Endodermal cell (in vitro differentiated cells): ENCODE measurements around the gene ARHGEF9. TPM values are rescaled to one million over a fixed set of nuclear protein-coding genes. Genes with fewer than 3 reads are reported as not detected.

ENCODE experiments used
- DNase-seq: peaks from one replicate; pipeline ENCODE4 v3.0.0-alpha.2; 2017
- H3K27ac ChIP-seq: 2 replicates; pipeline ENCODE4 v1.5.1; 2013; ENCODE audit warnings: mild to moderate bottlenecking, low read depth, low read length, moderate library complexity
- H3K27me3 ChIP-seq: 2 replicates; pipeline ENCODE4 v1.6.1; 2013; ENCODE audit warnings: mild to moderate bottlenecking, low read length, moderate library complexity; ENCODE audit not compliant: insufficient read depth, control insufficient read depth, poor library complexity, severe bottlenecking
- H3K36me3 ChIP-seq: 2 replicates; pipeline ENCODE4 v1.7.0; 2013; ENCODE audit warnings: mild to moderate bottlenecking, low read length, moderate library complexity; ENCODE audit not compliant: control insufficient read depth, insufficient read depth
- H3K4me1 ChIP-seq: one replicate; pipeline ENCODE4 v1.7.0; 2013; ENCODE audit warnings: low read length; ENCODE audit not compliant: control insufficient read depth, insufficient read depth
- H3K4me3 ChIP-seq: 2 replicates; pipeline ENCODE4 v1.5.1; 2013; ENCODE audit warnings: mild to moderate bottlenecking, low read length, moderate library complexity
- H3K9ac ChIP-seq: 2 replicates; pipeline ENCODE4 v1.6.1; 2013; ENCODE audit warnings: mild to moderate bottlenecking, low read length, moderate library complexity; ENCODE audit not compliant: poor library complexity, severe bottlenecking; ENCODE audit errors: extremely low read depth
- H3K9me3 ChIP-seq: 2 replicates; pipeline ENCODE4 v1.6.1; 2013; ENCODE audit warnings: mild to moderate bottlenecking, low read length, moderate library complexity; ENCODE audit not compliant: control insufficient read depth
- H3K27ac Mint-ChIP-seq: 2 replicates; pipeline ENCODE4 v1.8.0; 2020; ENCODE audit warnings: mixed read lengths
- H3K27me3 Mint-ChIP-seq: 2 replicates; pipeline ENCODE4 v1.8.0; 2021; ENCODE audit warnings: mild to moderate bottlenecking, mixed read lengths; ENCODE audit not compliant: insufficient read depth
- H3K36me3 Mint-ChIP-seq: 2 replicates; pipeline ENCODE4 v1.8.0; 2020; ENCODE audit warnings: low read depth, mixed read lengths
- H3K4me1 Mint-ChIP-seq: 2 replicates; pipeline ENCODE4 v1.8.0; 2020; ENCODE audit warnings: mixed read lengths
- H3K4me3 Mint-ChIP-seq: 2 replicates; pipeline ENCODE4 v1.8.0; 2020; ENCODE audit warnings: mild to moderate bottlenecking, moderate library complexity, mixed read lengths
- H3K9me3 Mint-ChIP-seq: 2 replicates; pipeline ENCODE4 v1.8.0; 2020; ENCODE audit warnings: mild to moderate bottlenecking, mixed read lengths
- WGBS, 2 experiments: methylation state at CpG; one replicate each; pipeline versions ENCODE4 v1.1.5 to v1.1.7; 2013; ENCODE audit warnings: missing lambda C conversion rate in 2 of 2, mixed read lengths in 1 of 2; ENCODE audit not compliant: insufficient coverage in 1 of 2, insufficient read length in 1 of 2; 5-methylcytosine and 5-hydroxymethylcytosine counted together
- total RNA-seq, 2 donors: library from RNA; stranded (reverse); fragmentation: NEBNext Ultra II Directional in 1 of 2; extraction: Animal tissue kit (Norgen Biotek cat#: 25700) in 1 of 2; gene quantifications; 2 replicates in 1 of 2; 3 replicates in 1 of 2; pipeline ENCODE4 v1.2.1, GENCODE V29; 2021
- TF ChIP-seq, protein P1 (sequence below): fragments of 200-600 bp; sonication (generic); conservative IDR thresholded peaks from 2 replicates; pipeline ENCODE4 v1.5.0; 2021; ENCODE audit warnings: antibody characterized with exemption, mild to moderate bottlenecking

ARHGEF9 gene
- total RNA-seq, 2 donors from 2014 or later, result 12.2 to 16.8 TPM

DNA sequence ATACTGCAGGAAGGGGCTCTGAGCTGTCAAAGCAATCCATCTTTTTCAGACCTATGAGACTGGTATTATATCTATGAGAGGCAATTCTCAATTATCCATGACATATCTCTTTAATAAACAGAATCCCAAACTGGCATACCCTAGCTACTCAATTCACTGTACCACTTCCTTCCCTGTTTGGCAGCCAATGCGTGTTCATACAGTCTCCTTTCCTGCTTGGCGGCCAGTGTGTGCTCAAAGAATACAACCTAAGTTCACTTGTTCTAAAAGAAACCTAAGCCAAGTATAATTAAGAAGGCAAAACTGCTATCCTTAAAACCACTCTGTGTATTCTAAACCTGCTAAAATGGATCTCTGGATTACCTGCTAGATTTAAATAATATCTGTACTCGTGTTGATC, 38.3 kb downstream of the ARHGEF9 start:
- no peaks in the 10 kb centered on the region for H3K9me3 ChIP-seq
- H3K27me3 Mint-ChIP-seq, result peaks cover 2% of the 10 kb centered on the region

DNA sequence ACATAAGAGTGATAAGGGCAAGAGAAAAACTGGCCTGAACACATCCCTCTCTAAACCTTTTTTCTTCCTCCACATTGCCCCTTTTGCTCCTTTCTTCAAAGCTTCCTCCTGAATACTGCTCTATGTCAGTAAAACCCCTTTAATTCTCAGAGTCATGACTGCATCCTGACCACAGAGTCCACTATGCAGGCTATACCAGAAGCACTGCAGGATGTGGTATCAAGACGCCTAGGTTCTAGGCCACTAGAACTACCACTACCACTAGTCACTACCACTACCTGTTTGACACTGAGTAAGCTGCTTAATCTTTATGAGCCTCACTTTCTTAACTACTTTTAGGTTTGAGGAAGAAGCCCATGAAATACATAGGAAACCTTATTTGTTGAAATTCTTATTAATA, 38.7 kb downstream of the ARHGEF9 start:
- Mint-ChIP-seq H3K36me3 (no peaks in the 10 kb centered on the region), H3K4me3 (no peak overlapping the region), H3K9me3 (peaks cover 63% of the 10 kb centered on the region), H3K27ac (no peak overlapping the region), H3K27me3 (peaks cover 2% of the 10 kb centered on the region), H3K4me1 (peaks cover 4% of the 10 kb centered on the region)
- Histone ChIP-seq H3K36me3 (no peaks in the 10 kb centered on the region), H3K4me1 (no peaks in the 10 kb centered on the region), H3K9me3 (no peaks in the 10 kb centered on the region), H3K27me3 (no peaks in the 10 kb centered on the region), H3K4me3 (no peak overlapping the region), H3K27ac (no peak overlapping the region), H3K9ac (no peak overlapping the region)
- 86% methylated on average over 1 of the region's 1 CpG; no CpG with 5 or more reads in 1 of the 2 experiments for WGBS, 2 experiments
- TF ChIP-seq, protein P1, sequence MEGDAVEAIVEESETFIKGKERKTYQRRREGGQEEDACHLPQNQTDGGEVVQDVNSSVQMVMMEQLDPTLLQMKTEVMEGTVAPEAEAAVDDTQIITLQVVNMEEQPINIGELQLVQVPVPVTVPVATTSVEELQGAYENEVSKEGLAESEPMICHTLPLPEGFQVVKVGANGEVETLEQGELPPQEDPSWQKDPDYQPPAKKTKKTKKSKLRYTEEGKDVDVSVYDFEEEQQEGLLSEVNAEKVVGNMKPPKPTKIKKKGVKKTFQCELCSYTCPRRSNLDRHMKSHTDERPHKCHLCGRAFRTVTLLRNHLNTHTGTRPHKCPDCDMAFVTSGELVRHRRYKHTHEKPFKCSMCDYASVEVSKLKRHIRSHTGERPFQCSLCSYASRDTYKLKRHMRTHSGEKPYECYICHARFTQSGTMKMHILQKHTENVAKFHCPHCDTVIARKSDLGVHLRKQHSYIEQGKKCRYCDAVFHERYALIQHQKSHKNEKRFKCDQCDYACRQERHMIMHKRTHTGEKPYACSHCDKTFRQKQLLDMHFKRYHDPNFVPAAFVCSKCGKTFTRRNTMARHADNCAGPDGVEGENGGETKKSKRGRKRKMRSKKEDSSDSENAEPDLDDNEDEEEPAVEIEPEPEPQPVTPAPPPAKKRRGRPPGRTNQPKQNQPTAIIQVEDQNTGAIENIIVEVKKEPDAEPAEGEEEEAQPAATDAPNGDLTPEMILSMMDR, result no peak
- no peak for DNase-seq

More for the DNA sequence above, 38.3 kb downstream of the ARHGEF9 start:
- Histone ChIP-seq H3K36me3 (no peaks in the 10 kb centered on the region), H3K4me3 (no peak overlapping the region), H3K9ac (no peak overlapping the region), H3K4me1 (no peaks in the 10 kb centered on the region), H3K27ac (no peak overlapping the region), H3K27me3 (no peaks in the 10 kb centered on the region)
- Mint-ChIP-seq H3K9me3 (peaks cover 63% of the 10 kb centered on the region), H3K27ac (no peak overlapping the region), H3K4me3 (no peak overlapping the region), H3K4me1 (peaks cover 4% of the 10 kb centered on the region), H3K36me3 (no peaks in the 10 kb centered on the region)
- TF ChIP-seq, protein P1, result no peak
- 95 to 100% methylated on average over 1 to 2 of the region's 3 CpGs for WGBS, 2 experiments
- no peak for DNase-seq

DNA sequence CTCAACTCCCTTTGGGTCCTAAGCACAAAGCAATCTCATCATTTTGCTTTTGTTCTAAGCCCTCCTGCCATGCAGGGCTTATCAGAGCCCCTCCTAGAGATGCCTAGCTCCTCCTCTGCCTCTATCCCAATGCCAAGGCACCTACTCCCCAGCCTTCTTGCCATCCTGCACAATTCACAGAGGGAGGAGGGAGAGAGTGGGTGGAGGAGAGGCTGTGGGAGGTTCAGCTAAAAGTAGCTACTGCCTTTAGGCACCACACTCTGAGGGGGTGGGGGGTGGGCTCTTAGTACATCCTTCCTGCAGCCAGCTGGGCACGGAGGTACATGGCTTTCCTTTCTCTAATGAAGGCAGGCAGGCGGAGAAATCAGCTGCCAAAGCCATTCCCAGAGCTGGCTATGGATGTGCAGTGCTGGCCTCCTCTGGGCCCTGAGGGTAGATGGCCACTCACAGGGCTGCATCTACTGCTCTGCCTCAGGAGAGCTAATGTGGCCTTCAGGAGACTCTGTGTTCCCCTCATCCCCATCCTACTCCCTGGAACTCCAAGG, 40.1 kb downstream of the ARHGEF9 start:
- no peaks in the 10 kb centered on the region for H3K27me3 ChIP-seq
- H3K36me3 Mint-ChIP-seq, result no peaks in the 10 kb centered on the region
- H3K4me3 ChIP-seq, result no peak overlapping the region
- TF ChIP-seq, protein P1, result no peak
- no peaks in the 10 kb centered on the region for H3K9me3 ChIP-seq
- H3K4me3 Mint-ChIP-seq, result no peak overlapping the region
- WGBS, 2 experiments, result 96% methylated on average over 2 of the region's 2 CpGs; no CpG with 5 or more reads in 1 of the 2 experiments
- no peaks in the 10 kb centered on the region for H3K36me3 ChIP-seq
- no peak for DNase-seq
- peaks cover 61% of the 10 kb centered on the region for H3K9me3 Mint-ChIP-seq
- no peaks in the 10 kb centered on the region for H3K4me1 Mint-ChIP-seq
- H3K27me3 Mint-ChIP-seq, result no peaks in the 10 kb centered on the region
- no peak overlapping the region for H3K9ac ChIP-seq
- H3K4me1 ChIP-seq, result no peaks in the 10 kb centered on the region
- no peak overlapping the region for H3K27ac Mint-ChIP-seq
- H3K27ac ChIP-seq, result no peak overlapping the region
